IPS-11a (cell line): ENCODE results near the gene THNSL1.
A peak's percentile ranks its signal among the peaks of the same experiment; 100 is the strongest.
"Not testable (repeated sequence)": the region's sequence is repeated elsewhere in the genome, so short reads cannot be mapped to it uniquely, and the experiment has no call there.

ENCODE experiments used
- H3K4me3 ChIP-seq: one replicate; pipeline ENCODE4 v1.5.1; 2013; ENCODE audit warnings: low read depth, low read length, control low read depth

The THNSL1 gene

DNA sequence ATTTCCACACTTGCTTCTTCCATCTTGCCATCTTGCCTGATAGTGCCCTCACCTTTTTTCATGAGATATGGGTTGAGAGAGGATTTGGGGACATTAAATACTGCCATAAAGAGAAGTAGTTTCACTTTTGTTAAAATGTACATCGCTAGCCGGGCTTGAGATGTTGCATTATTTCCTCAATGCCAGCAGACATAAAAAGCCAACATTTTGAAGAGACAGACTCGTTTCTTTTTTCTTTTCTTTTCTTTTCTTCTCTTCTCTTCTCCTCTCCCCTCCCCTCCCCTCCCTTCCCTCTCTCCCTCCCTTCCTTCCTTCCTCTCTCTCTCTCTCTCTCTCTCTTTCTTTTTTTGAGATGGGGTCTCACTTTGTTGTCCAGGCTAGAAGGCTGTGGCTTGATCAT is 18.4 kb upstream of the THNSL1 start:
- H3K4me3 ChIP-seq = no peak overlapping the region

DNA sequence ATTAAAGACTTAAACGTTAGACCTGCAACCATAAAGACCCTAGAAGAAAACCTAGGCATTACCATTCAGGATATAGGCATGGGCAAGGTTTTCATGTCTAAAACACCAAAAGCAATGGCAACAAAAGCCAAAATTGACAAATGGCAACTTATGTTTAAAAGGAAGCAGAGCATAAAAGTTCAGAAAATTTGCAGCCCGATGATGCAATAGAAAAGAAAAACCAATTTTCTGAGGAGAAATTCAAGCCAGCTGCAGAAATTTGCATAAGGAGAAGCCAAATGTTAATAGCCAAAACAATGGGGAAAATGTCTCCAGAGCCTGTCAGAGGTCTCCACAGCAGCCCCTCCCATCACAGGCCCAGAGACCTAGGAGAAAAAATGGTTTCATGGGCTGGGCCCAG is 4.8 kb upstream of the THNSL1 start:
- H3K4me3 ChIP-seq = not testable (repeated sequence)

DNA sequence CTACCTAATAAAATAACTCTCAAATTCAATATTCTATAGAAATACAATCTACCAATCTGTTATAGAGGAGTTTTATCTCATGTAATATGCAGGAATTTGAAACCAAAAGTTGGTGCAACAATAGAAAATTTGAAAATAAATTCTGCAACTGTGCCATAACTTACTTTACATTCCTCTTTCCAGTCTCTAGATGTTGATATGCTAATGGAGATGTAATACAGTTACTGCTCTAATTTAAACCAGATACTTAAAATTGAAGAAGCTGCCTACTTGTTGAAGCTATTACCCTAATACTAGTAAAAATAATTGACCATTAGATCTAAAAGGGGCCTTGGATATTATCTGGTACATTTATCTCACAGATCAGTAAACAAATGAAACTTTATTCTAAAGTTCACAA is 1.8 kb upstream of the THNSL1 start:
- no peak overlapping the region for H3K4me3 ChIP-seq

DNA sequence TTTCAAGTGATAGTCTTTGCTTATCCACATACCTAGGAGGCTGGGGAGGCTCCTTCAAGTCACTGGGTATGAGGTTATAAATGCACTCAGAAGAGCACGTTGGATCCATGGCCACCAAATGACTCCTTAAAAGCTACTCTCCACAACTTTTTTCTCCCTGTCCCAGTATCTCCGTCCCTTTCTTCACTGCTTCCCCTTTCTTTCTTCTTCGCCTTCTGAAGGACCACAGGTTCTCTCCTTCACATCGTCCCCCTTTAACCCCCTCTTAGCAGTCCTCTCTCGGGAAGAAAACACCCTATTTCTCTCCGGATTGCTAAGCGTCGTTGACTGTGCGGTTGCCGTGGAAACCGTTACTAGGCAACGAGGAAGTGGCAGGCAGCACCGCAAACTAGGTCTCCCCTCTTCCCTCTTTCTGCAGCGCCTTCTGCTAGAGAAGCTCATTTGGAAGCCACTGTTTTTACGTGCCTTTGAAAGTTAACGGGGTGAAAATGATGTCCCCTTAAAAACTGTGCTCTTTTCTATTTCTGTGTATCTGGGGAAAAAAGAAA is 510 bp upstream of the THNSL1 start, which contains the start of gene ENKUR:
TSS of gene ENKUR (minus strand) at position 331 of the 548 bp plus-strand sequence. CDS start at position 109, 222 bp downstream.
- H3K4me3 ChIP-seq = peak within 1 kb of the TSS; percentile 76

DNA sequence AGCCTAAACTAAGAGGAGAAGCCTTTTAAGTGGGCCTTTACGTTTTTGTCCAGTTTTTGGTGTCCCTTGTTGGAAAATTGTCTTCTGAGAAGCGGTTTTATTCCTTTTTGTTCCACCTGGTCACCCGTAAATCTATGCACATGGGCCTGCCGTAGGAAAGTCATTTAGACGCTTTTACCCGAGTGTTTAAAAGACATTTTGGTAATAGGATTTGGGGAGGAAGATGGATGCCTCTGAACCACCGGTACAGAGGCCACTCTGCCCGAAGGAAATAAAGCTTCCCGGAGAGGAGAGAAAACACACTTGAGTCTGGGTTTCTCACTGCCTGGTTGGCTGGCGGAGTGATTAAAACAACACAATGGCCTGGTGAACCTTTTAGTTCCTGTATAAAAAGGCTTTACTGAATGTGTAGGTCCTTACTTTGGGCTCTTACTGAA is 760 bp downstream of the THNSL1 start:
- H3K4me3 ChIP-seq = peak overlapping the region; percentile 76

DNA sequence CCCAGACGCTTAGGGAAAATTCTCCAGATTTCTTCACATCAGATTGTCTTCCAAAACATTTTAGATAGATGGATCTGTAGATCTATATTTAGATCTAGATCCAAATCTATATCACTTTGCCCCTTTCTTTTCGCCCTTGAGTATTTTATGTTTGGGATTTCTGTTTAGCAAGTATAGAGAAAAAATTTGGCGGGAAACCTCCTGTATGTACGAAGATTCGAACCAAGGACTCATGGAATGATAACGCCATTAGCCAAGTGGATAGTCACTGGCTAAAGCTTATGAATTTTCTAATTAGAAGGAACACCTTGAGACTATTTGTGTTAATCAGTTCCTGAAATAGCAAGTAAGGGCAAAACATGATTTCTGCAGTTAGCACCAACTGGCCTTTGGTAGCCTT is 1.2 kb downstream of the THNSL1 start:
- peak overlapping the region; percentile 76 for H3K4me3 ChIP-seq

DNA sequence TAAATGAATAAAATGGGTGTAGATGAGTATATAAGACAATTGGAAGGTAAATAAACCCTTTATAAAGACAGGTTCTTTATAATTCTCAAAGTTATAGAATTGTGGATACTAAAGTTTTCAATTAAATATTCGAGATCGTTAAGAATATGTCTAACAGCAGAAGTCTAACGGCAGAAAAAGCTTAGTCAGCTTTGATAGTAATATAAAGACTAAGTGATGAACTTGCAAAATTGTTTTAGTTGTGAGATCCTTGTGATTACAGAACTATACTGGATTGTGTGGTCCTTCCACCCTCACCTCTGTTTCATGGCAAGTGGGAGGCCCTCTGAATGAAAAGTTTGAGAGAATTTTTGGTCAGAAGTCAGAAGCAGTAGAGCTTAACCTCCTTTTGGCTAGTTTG is 2.3 kb downstream of the THNSL1 start:
- no peak overlapping the region for H3K4me3 ChIP-seq

DNA sequence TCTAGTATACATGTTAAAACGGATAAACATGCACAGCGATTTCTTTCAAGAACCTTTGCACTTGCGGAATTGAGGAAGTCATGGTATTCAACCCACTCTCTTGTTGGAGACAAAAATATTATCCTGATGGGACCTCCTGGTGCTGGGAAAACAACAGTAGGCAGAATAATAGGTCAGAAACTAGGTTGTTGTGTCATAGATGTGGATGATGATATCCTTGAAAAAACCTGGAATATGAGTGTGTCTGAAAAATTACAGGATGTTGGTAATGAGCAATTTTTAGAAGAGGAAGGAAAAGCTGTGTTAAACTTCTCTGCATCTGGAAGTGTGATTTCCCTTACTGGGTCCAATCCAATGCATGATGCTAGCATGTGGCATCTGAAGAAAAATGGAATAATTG is 6.9 kb downstream of the THNSL1 start:
- no peak overlapping the region for H3K4me3 ChIP-seq

DNA sequence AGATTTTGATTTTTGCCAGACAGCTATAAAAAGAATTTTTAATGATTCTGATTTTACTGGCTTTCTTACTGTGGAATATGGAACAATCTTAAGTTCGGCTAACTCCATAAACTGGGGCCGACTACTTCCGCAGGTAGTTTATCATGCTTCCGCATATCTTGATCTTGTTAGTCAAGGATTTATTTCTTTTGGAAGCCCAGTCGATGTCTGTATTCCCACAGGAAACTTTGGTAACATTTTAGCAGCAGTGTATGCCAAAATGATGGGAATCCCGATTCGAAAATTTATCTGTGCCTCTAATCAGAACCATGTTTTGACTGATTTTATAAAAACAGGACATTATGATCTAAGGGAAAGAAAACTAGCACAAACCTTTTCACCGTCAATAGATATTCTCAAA is 8.1 kb downstream of the THNSL1 start:
- no peak overlapping the region for H3K4me3 ChIP-seq

DNA sequence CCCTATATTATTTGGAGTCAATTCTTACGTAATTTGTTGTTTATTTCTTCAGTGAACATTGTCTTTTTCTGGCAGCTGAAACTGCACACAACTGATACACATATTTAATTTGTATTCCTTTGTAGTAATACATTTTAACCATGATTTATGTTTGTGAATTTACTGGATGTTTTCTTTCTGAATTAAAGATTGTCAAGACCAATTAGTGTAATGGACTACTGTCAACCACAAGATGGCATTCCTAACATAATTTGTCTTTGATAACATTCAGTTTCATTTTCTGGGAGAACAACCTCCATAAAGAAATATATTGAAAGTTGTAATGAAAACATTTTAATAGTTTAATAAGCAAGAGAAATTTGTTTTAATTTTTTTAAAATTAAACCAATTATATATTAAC is 10.1 kb downstream of the THNSL1 start:
- H3K4me3 ChIP-seq = no peak overlapping the region

DNA sequence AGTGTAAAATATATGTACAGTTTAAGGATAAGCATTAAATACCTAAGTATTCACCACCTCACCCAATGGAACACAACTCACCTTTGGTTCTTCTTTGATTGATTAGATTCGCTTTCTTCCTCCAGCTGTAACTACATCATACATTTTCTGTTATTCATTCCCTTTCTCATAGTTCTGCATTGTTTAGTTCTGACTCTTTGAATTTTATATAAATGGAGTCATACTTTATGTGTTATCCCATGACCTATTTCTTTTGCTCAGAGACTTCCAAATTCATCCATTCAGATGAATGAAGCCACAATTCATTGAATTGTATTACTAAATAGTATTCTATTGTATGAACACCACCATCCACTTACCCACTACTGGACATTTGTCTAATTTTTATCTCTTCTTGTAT is 12.3 kb downstream of the THNSL1 start:
- H3K4me3 ChIP-seq = no peak overlapping the region

DNA sequence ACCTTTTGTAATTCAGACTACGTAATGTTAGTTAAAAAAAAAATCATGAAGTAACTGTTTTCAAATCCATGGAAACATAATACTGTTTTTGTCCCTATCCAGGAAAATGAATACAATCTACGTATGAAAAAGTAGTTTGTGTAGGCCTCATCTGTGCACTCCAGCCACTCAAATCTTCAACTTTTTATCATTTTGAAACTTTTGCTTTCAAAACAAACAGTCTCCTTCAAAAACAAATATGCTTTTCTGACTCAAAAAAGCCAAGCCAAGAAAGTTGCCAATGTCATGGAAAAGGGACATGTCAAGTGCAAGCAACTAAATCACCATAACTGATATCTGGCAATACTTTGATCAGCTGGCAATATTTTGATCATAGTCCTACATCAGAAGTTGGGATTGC is 13.1 kb downstream of the THNSL1 start:
- H3K4me3 ChIP-seq = no peak overlapping the region

DNA sequence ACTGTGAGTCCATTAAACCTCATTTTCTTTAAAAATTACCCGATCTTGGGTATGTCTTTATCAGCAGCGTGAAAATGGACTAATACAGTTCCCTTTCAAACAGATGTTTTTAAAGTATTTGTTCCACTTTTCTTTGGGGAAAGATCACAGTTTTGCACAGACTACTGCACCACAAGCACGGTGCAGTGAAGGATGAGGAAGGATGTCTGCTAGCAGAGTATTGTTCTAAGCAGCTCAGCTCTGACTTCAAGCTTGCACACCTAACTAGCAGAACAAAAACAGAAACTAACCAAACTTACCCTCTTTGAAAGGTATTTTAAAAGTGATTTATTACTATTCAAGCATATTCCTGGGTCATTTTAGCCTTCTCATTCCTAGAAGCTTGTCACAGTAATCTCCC is 20.0 kb downstream of the THNSL1 start:
- H3K4me3 ChIP-seq = no peak overlapping the region

DNA sequence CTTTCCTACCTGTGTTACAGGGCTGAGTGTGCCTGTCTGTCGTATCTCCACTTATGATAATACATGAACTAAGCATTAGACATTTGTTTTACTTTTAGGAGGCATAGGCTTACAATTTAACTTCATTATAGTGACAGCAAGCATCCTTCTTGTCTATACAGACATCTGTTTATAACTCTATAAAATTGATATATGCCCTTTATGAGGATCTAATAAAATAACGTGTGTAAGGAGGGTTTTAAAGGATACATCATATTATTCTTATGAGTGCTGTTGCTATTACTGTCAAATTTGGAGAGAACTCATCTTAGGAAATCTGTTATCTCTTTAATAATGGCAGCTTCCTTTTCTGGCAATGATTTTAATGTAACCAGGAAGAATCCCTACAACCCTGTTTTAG is 21.9 kb downstream of the THNSL1 start:
- H3K4me3 ChIP-seq = no peak overlapping the region

DNA sequence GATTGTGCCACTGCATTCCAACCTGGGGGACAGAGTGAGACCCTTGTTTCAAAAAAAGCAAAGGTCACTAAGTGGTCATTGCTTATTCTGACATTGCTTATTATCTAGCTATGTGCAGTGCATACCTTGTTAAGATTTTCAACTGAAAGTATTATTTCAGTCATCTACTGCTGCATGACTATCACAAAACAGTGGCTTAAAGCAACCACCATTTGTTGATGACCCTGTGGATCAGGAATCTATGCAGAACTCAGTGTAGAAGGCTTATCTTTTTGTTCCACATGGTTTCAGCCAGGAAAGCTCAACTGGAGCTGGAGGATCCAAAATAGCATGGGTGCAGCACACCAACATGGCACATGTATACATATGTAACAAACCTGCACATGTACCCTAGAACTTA is 23.1 kb downstream of the THNSL1 start:
- H3K4me3 ChIP-seq = no peak overlapping the region

DNA sequence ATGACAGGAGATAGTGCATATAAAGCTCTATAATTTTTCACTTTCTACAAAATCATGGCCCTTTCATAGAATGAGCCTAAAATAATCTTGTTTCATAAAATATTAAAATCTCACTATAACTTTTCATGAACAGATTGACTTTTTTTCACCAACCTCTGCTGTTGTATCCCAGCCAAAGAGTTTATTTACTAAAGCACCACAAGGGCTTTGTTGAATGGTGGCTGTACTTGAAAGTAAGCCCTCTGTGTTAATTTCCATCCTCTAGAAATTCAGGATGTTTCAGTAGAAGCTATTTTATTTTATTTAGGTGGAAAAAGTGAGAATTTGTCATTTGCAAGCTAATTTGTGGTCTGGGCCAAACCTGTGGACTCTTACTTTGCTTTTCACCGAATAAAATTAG is 30.2 kb downstream of the THNSL1 start:
- no peak overlapping the region for H3K4me3 ChIP-seq

DNA sequence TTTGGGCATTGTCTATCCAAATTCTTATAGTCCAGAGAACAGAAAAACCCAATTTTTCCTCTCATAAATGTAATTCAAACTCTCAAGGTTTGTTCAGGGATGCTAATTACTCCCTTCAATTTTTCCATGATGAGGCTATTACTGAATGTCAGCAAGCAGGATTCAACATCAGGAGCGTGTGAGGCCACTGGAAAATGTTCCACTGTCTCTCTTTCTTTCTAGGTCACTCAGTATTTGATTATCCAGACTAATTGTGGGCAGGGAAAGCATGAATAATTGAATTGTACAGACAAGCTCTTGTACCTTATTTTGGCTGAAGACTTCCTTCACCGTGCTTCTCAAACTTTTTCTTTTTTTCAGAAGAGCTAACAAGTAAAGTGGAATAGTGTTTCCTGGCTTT is 30.7 kb downstream of the THNSL1 start:
- no peak overlapping the region for H3K4me3 ChIP-seq

DNA sequence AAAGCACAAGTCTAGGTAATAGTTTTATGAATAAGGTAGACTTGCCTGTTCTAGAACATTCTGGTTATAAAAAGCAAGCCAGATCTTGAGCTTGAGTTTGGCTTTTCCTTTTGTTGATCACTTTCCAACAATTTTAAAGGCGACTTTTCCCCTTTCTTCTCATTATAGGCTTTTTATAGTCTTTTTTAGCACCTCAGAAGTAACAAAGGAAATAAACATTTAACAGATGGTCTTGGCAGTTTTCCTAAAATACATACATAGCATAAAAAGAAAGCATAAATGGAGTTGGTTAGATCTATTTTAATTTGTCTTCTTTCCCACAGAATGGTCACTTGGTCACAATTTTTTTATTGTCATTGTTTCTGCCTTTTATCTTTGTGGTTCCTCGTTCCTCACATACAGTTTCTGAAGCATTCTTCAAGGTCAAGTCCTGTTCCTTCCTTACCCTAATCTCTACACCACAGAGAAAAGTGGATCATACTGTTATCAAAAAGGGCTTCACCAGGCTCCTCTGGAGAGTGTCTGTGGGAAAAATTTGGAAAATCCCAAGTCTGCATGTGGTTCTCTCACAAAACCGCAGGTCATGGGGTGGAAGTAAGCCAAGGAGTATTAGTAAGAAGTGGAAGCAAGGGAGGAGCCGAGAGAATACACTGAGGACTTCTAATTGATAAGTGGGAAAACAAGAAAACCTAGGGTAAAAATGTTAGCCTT is 31.3 kb downstream of the THNSL1 start:
- H3K4me3 ChIP-seq = no peak overlapping the region

DNA sequence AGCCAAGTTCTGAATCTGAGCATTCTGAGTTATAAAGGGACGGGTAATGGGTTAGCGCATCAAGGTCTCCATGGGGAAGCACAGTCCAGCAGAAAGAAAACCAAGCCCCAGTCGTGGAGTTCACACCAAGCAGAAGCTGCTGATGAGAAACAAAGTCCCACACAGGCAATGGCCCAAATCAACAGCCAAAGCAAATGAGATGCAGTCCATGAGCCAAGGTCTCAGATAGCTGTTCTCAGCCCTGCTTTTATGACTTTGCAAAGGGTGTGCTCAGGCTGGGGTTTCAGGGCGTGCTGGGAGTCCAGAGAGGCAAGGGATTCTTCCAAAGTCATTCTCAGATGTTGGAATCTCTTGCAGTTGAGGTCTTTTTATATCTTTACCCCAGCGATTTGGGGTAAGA is 32.0 kb downstream of the THNSL1 start:
- H3K4me3 ChIP-seq = no peak overlapping the region

DNA sequence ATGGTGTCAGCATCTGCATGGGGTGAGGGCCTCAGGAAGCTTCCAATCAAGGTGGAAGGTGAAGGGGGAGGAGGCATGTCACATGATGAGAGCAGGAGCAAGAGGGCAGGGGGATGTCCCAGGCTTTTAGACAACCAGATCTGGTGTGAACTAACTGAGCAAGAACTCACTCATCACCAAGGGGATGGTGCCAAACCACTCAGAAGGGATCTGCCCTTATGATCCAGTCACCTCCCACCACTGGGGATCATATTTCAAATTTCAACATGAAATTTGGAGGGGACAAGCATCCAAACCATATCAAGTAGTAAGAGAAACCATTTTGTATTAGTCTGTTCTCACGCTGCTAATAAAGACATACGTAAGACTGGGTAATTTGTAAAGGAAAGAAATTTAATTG is 33.6 kb downstream of the THNSL1 start:
- no peak overlapping the region for H3K4me3 ChIP-seq

DNA sequence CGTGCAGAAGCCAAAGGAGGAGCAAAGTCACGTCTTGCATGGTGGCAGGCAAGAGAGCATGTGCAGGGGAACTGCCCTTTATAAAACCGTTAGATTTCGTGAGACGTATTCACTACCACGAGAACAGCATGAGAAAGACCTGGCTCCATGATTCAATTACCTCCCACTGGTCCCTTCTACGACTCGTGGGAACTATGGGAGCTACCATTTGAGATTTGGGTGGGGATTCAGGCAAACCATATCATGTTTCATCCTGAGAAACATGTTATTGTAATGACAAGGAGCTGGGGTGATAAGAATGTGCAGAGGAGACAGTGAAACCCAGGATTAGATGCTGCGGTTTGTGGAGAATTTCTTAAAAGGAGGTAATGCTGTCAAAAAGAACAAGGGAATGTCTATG is 34.0 kb downstream of the THNSL1 start:
- no peak overlapping the region for H3K4me3 ChIP-seq

DNA sequence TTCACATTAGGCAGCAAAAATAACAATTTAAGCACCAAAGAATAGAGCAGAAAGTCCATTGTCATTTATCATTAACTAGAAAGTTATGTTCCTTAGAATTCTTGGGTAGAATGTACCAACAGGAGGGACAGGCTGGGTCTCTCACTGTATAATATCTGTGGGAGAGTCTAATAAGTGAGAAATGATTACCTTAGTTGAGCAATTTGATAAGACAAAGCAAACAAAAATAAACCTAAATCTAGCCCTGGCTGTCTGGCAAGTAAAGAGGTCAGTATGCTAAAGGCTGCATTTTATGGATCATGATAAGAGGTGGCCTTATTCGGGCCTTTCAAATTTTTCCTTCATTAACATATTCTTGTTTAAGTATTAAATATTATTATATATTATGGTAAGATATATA is 35.6 kb downstream of the THNSL1 start:
- no peak overlapping the region for H3K4me3 ChIP-seq

DNA sequence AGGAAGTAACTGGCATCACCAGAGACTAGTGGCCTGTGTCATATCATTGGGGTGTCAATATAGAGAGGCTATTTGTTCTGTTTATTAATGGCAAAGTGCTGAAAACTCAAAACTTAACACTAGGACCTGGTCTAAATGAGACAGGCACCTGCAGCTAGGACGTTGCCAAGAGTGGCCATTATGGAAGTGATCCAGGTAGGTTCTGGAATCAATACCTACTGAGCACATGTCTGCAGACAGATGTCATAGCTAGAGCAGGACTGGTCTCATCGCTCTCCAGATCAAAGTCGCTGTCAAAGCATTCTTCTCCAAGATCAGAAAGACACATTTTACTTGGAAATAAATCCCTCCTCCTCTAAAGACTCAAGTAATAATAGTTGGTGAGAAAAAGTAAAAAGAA is 40.3 kb downstream of the THNSL1 start:
- no peak overlapping the region for H3K4me3 ChIP-seq
